Liver (tissue), 9 donors: ENCODE measurements around the gene RAD51C. TPM values are rescaled to one million over a fixed set of nuclear protein-coding genes. Genes with fewer than 3 reads are reported as not detected.

Experiments used
- DNase-seq: peaks from one replicate; pipeline ENCODE4 v3.0.0-alpha.2; 2017; ENCODE audit warnings: low spot score
- H3K27ac ChIP-seq, 2 donors: one replicate each; pipeline ENCODE4 v1.7.0; 2013; ENCODE audit warnings: inconsistent platforms in 2 of 2, low read length in 2 of 2, control low read depth in 1 of 2, low read depth in 1 of 2, mild to moderate bottlenecking in 1 of 2
- H3K27me3 ChIP-seq, 4 donors: one replicate each; pipeline versions ENCODE4 v1.6.1 to v1.7.0; 2013; ENCODE audit warnings: low read length in 3 of 4, inconsistent platforms in 1 of 4, mild to moderate bottlenecking in 1 of 4, moderate library complexity in 1 of 4; ENCODE audit not compliant: control insufficient read depth in 4 of 4, insufficient read depth in 4 of 4
- H3K36me3 ChIP-seq, 4 donors: one replicate each; pipeline versions ENCODE4 v1.6.1 to v1.7.0; 2013; ENCODE audit warnings: low read length in 3 of 4, mild to moderate bottlenecking in 3 of 4, low read depth in 1 of 4, moderate library complexity in 1 of 4; ENCODE audit not compliant: control insufficient read depth in 4 of 4, insufficient read depth in 3 of 4
- H3K4me1 ChIP-seq, 4 donors: one replicate each; pipeline versions ENCODE4 v1.6.1 to v1.7.0; 2013; ENCODE audit warnings: low read length in 3 of 4, mild to moderate bottlenecking in 3 of 4, moderate library complexity in 1 of 4; ENCODE audit not compliant: control insufficient read depth in 4 of 4, insufficient read depth in 4 of 4
- H3K4me3 ChIP-seq, 3 donors: one replicate each; pipeline versions ENCODE4 v1.6.1 to v1.7.0; 2013; ENCODE audit warnings: low read length in 3 of 3, control low read depth in 1 of 3, low read depth in 1 of 3, mild to moderate bottlenecking in 1 of 3
- H3K9ac ChIP-seq, 2 donors: one replicate each; pipeline ENCODE4 v1.7.0; 2013; ENCODE audit warnings: low read length in 2 of 2, mild to moderate bottlenecking in 2 of 2, moderate library complexity in 2 of 2, control low read depth in 1 of 2, low read depth in 1 of 2
- H3K9me3 ChIP-seq, 4 donors: one replicate each; pipeline versions ENCODE4 v1.6.1 to v1.7.0; 2013; ENCODE audit warnings: low read length in 3 of 4; ENCODE audit not compliant: control insufficient read depth in 4 of 4
- EGR1 ChIP-seq, 2 donors: IDR thresholded peaks; 2 replicates each; pipeline ENCODE4 v1.6.1; 2016 to 2018; ENCODE audit warnings: antibody characterized with exemption in 2 of 2, low read depth in 2 of 2
- FOXA1 ChIP-seq: IDR thresholded peaks from 2 replicates; pipeline ENCODE4 v1.6.1; 2016; ENCODE audit warnings: antibody characterized with exemption
- FOXA2 ChIP-seq: IDR thresholded peaks from 2 replicates; pipeline ENCODE4 v1.6.1; 2016; ENCODE audit warnings: antibody characterized with exemption
- GABPA ChIP-seq, 2 donors: IDR thresholded peaks in 1 of 2; conservative IDR thresholded peaks in 1 of 2; 2 replicates each; pipeline ENCODE4 v1.6.1; 2016; ENCODE audit warnings: antibody characterized with exemption in 2 of 2, mild to moderate bottlenecking in 1 of 2, moderate library complexity in 1 of 2
- HNF4A ChIP-seq, 2 donors: conservative IDR thresholded peaks; 2 replicates each; pipeline ENCODE4 v1.6.1; 2016; ENCODE audit warnings: antibody characterized with exemption in 2 of 2, mild to moderate bottlenecking in 2 of 2
- HNF4G ChIP-seq: IDR thresholded peaks from 2 replicates; pipeline ENCODE4 v1.6.1; 2016; ENCODE audit warnings: antibody characterized with exemption
- JUND ChIP-seq, 2 donors: IDR thresholded peaks; 2 replicates each; pipeline ENCODE4 v1.6.1; 2016; ENCODE audit warnings: antibody characterized with exemption in 2 of 2
- NR2F2 ChIP-seq: IDR thresholded peaks from 2 replicates; pipeline ENCODE4 v1.6.1; 2016; ENCODE audit warnings: antibody characterized with exemption
- RAD21 ChIP-seq, 2 donors: IDR thresholded peaks; 2 replicates each; pipeline ENCODE4 v1.6.1; 2016; ENCODE audit warnings: antibody characterized with exemption in 2 of 2, mild to moderate bottlenecking in 2 of 2
- RXRA ChIP-seq, 2 donors: IDR thresholded peaks; 2 replicates each; pipeline ENCODE4 v1.6.1; 2017 to 2018; ENCODE audit warnings: antibody characterized with exemption in 2 of 2, mild to moderate bottlenecking in 1 of 2
- SP1 ChIP-seq: IDR thresholded peaks from 2 replicates; pipeline ENCODE4 v1.6.1; 2018; ENCODE audit warnings: antibody characterized with exemption, mild to moderate bottlenecking
- TAF1 ChIP-seq: conservative IDR thresholded peaks from 2 replicates; pipeline ENCODE4 v1.6.1; 2016; ENCODE audit warnings: antibody characterized with exemption, mild to moderate bottlenecking
- YY1 ChIP-seq: IDR thresholded peaks from 2 replicates; pipeline ENCODE4 v1.6.1; 2016; ENCODE audit warnings: antibody characterized with exemption, mild to moderate bottlenecking
- WGBS: extraction: QIAGEN DNeasy Blood & Tissue Kit; methylation state at CpG from one replicate; pipeline ENCODE4 v1.1.7; 2013; 5-methylcytosine and 5-hydroxymethylcytosine counted together
- polyA plus RNA-seq, 2 donors: library from polyadenylated mRNA; stranded (reverse) in 1 of 2; unstranded in 1 of 2; fragments of 200-250 nt in 1 of 2; fragments of >200 nt in 1 of 2; fragmentation: Nextera tagmentation in 1 of 2; extraction: Ambion mirVana in 1 of 2; gene quantifications; one replicate each; pipeline versions ENCODE4 v1.2.1 to v1.2.3, GENCODE V29; 2013 to 2015
- total RNA-seq, 2 donors: library from RNA; depleted of rRNA; stranded (reverse); fragments of >200 nt; gene quantifications; one replicate each; pipeline ENCODE4 v1.2.3, GENCODE V29; 2014
- TF ChIP-seq, protein P1 (sequence below): IDR thresholded peaks from 2 replicates; pipeline ENCODE4 v1.6.1; 2016; ENCODE audit warnings: antibody characterized with exemption
- TF ChIP-seq, protein P2 (sequence below): IDR thresholded peaks from 2 replicates; pipeline ENCODE4 v1.6.1; 2016; ENCODE audit warnings: antibody characterized with exemption
- TF ChIP-seq, protein P3 (sequence below): fragments of 150-350 bp; IDR thresholded peaks from 2 replicates; pipeline ENCODE4 v1.5.1; 2017; ENCODE audit warnings: improper control_type of control experiment, low read depth, low read length; ENCODE audit not compliant: missing input control
- TF ChIP-seq, protein P4 (sequence below): IDR thresholded peaks from 2 replicates; pipeline ENCODE4 v1.6.1; 2016; ENCODE audit warnings: antibody characterized with exemption, mild to moderate bottlenecking
- TF ChIP-seq, protein P5 (sequence below): IDR thresholded peaks from 2 replicates; pipeline ENCODE4 v1.6.1; 2016; ENCODE audit warnings: antibody characterized with exemption
- donor health status: healthy.
- donor health status: healthy.
- donor health status: healthy.
- donor health status: healthy.
- donor health status: healthy.

The RAD51C gene
- total and polyA plus RNA-seq, 4 donors = 6.9 to 22.2 (median 12.5) TPM

DNA sequence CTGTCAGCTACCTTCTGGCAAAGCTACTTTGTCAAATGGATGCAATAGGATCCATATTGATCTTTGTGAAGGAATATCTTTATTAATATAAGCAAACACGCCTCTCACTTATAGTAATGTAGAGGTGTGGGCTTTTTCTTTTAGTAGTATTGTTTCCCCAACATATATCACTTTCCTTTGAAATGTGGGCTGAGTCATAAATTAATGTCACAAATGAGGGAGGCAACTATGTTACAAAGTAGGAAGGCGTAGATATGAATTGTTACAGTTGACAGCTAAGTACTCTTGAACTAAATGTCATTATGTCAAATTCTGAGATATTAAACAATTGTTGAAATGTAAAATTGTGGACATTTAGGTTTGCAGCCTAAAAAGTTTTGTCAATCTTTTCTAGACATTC lies 60.6 kb downstream of the RAD51C start:
- H3K4me1 ChIP-seq = peaks cover 5 to 18% (median 8%) of the 10 kb centered on the region in 4 donors
- TF ChIP-seq, protein P1, sequence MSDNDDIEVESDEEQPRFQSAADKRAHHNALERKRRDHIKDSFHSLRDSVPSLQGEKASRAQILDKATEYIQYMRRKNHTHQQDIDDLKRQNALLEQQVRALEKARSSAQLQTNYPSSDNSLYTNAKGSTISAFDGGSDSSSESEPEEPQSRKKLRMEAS = no peak
- TF ChIP-seq NR2F2 (no peak), GABPA (IDR thresholded peaks at IDR 0.05 in 1 of 2, conservative IDR thresholded peaks at IDR 0.05 in 1 of 2) (no peak), FOXA1 (no peak), EGR1 (IDR thresholded peaks at IDR 0.05; ENCODE audit: low read depth in 2 of 2) (no peak), SP1 (no peak), FOXA2 (no peak), HNF4G (no peak), HNF4A (conservative IDR thresholded peaks at IDR 0.05) (no peak)
- TF ChIP-seq, protein P2, sequence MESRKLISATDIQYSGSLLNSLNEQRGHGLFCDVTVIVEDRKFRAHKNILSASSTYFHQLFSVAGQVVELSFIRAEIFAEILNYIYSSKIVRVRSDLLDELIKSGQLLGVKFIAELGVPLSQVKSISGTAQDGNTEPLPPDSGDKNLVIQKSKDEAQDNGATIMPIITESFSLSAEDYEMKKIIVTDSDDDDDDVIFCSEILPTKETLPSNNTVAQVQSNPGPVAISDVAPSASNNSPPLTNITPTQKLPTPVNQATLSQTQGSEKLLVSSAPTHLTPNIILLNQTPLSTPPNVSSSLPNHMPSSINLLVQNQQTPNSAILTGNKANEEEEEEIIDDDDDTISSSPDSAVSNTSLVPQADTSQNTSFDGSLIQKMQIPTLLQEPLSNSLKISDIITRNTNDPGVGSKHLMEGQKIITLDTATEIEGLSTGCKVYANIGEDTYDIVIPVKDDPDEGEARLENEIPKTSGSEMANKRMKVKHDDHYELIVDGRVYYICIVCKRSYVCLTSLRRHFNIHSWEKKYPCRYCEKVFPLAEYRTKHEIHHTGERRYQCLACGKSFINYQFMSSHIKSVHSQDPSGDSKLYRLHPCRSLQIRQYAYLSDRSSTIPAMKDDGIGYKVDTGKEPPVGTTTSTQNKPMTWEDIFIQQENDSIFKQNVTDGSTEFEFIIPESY = no peak
- H3K27me3 ChIP-seq = no peaks in the 10 kb centered on the region
- H3K9me3 ChIP-seq = no peaks in the 10 kb centered on the region
- WGBS = 72% methylated on average over 2 of the region's 2 CpGs
- no peaks in the 10 kb centered on the region for H3K36me3 ChIP-seq
- DNase-seq = no peak
- H3K4me3 ChIP-seq = no peak overlapping the region
- H3K9ac ChIP-seq = no peak overlapping the region
- no peak overlapping the region for H3K27ac ChIP-seq

DNA sequence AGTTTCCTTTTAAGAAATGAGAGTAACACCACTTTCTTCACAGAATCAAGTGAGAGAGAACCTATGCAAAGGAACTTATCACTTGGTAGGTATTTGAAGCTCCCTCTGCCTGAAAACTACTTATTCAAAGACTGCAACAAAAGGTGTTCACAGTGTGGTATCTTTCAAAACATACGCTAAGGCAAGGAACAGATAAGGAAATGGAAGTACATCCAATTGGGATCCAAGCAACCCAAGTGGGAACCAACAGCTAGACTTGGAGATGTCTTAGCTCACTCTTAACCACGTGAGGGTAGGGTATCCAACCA lies 62.8 kb downstream of the RAD51C start:
- Histone ChIP-seq H3K9ac (no peak overlapping the region), H3K4me1 (peaks cover 5 to 18% (median 8%) of the 10 kb centered on the region in 4 donors), H3K36me3 (no peaks in the 10 kb centered on the region), H3K9me3 (no peaks in the 10 kb centered on the region), H3K27ac (no peak overlapping the region), H3K27me3 (no peaks in the 10 kb centered on the region), H3K4me3 (peak overlapping the region; percentile 18 to 80 (median 74))
- no peak for DNase-seq
- WGBS = 38% methylated on average over 2 of the region's 2 CpGs
- TF ChIP-seq FOXA1 (no peak), FOXA2 (no peak), TAF1 (no peak), EGR1 (IDR thresholded peaks at IDR 0.05; ENCODE audit: low read depth in 2 of 2) (no peak), SP1 (no peak), YY1 (no peak), NR2F2 (no peak), RXRA (IDR thresholded peaks at IDR 0.05) (no peak), JUND (IDR thresholded peaks at IDR 0.05) (no peak), HNF4A (conservative IDR thresholded peaks at IDR 0.05) (no peak), GABPA (IDR thresholded peaks at IDR 0.05 in 1 of 2, conservative IDR thresholded peaks at IDR 0.05 in 1 of 2) (no peak), RAD21 (IDR thresholded peaks at IDR 0.05) (no peak)
- TF ChIP-seq, protein P2 = no peak
- TF ChIP-seq, protein P3, sequence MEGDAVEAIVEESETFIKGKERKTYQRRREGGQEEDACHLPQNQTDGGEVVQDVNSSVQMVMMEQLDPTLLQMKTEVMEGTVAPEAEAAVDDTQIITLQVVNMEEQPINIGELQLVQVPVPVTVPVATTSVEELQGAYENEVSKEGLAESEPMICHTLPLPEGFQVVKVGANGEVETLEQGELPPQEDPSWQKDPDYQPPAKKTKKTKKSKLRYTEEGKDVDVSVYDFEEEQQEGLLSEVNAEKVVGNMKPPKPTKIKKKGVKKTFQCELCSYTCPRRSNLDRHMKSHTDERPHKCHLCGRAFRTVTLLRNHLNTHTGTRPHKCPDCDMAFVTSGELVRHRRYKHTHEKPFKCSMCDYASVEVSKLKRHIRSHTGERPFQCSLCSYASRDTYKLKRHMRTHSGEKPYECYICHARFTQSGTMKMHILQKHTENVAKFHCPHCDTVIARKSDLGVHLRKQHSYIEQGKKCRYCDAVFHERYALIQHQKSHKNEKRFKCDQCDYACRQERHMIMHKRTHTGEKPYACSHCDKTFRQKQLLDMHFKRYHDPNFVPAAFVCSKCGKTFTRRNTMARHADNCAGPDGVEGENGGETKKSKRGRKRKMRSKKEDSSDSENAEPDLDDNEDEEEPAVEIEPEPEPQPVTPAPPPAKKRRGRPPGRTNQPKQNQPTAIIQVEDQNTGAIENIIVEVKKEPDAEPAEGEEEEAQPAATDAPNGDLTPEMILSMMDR = no peak
- TF ChIP-seq, protein P4, sequence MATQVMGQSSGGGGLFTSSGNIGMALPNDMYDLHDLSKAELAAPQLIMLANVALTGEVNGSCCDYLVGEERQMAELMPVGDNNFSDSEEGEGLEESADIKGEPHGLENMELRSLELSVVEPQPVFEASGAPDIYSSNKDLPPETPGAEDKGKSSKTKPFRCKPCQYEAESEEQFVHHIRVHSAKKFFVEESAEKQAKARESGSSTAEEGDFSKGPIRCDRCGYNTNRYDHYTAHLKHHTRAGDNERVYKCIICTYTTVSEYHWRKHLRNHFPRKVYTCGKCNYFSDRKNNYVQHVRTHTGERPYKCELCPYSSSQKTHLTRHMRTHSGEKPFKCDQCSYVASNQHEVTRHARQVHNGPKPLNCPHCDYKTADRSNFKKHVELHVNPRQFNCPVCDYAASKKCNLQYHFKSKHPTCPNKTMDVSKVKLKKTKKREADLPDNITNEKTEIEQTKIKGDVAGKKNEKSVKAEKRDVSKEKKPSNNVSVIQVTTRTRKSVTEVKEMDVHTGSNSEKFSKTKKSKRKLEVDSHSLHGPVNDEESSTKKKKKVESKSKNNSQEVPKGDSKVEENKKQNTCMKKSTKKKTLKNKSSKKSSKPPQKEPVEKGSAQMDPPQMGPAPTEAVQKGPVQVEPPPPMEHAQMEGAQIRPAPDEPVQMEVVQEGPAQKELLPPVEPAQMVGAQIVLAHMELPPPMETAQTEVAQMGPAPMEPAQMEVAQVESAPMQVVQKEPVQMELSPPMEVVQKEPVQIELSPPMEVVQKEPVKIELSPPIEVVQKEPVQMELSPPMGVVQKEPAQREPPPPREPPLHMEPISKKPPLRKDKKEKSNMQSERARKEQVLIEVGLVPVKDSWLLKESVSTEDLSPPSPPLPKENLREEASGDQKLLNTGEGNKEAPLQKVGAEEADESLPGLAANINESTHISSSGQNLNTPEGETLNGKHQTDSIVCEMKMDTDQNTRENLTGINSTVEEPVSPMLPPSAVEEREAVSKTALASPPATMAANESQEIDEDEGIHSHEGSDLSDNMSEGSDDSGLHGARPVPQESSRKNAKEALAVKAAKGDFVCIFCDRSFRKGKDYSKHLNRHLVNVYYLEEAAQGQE = no peak
- TF ChIP-seq, protein P5, sequence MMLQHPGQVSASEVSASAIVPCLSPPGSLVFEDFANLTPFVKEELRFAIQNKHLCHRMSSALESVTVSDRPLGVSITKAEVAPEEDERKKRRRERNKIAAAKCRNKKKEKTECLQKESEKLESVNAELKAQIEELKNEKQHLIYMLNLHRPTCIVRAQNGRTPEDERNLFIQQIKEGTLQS = no peak
